Measurements from ENCODE around the gene CYB5R3.
"Not testable (repeated sequence)": the region's sequence is repeated elsewhere in the genome, so short reads cannot be mapped to it uniquely, and the experiment has no call there.

The CYB5R3 gene

GRCh38 chr22:42612336-42612735 lies 36.9 kb downstream of the CYB5R3 start:
- Histone ChIP-seq H3K4me1 (ENCODE audit: control insufficient read depth, insufficient read depth, low read length) (peaks cover 1% of the 10 kb centered on the region; the same call in 1 of the 2 replicates), H3K27ac (ENCODE audit: low read length) (no peak overlapping the region), H3K4me3 (ENCODE audit: low read length) (no peak overlapping the region), H3K36me3 (ENCODE audit: control insufficient read depth, insufficient read depth, low read length) (peaks cover 3% of the 10 kb centered on the region; the same call in 1 of the 2 replicates), H3K9me3 (ENCODE audit: control insufficient read depth, insufficient read depth, low read length) (no peaks in the 10 kb centered on the region), H3K27me3 (ENCODE audit: control insufficient read depth, insufficient read depth, low read length) (no peaks in the 10 kb centered on the region)
- no CpG with 5 or more reads among the region's 11 CpGs for WGBS (ENCODE audit: insufficient coverage, insufficient read length)
- DNase-seq (ENCODE audit: low read depth, low spot score), result no peak

- no peak for DNase-seq (ENCODE audit: low read depth, low spot score)
- no CpG with 5 or more reads among the region's 1 CpG for WGBS (ENCODE audit: insufficient coverage, insufficient read length)
- Histone ChIP-seq H3K27ac (ENCODE audit: low read length) (no peak overlapping the region), H3K4me3 (ENCODE audit: low read length) (no peak overlapping the region), H3K36me3 (ENCODE audit: control insufficient read depth, insufficient read depth, low read length) (peaks cover 3% of the 10 kb centered on the region; the same call in 1 of the 2 replicates), H3K4me1 (ENCODE audit: control insufficient read depth, insufficient read depth, low read length) (peaks cover 1% of the 10 kb centered on the region; the same call in 1 of the 2 replicates), H3K9me3 (ENCODE audit: control insufficient read depth, insufficient read depth, low read length) (no peaks in the 10 kb centered on the region), H3K27me3 (ENCODE audit: control insufficient read depth, insufficient read depth, low read length) (no peaks in the 10 kb centered on the region)
Observed at GRCh38 chr22:42611051-42611450, 38.1 kb downstream of the CYB5R3 start.

DNA sequence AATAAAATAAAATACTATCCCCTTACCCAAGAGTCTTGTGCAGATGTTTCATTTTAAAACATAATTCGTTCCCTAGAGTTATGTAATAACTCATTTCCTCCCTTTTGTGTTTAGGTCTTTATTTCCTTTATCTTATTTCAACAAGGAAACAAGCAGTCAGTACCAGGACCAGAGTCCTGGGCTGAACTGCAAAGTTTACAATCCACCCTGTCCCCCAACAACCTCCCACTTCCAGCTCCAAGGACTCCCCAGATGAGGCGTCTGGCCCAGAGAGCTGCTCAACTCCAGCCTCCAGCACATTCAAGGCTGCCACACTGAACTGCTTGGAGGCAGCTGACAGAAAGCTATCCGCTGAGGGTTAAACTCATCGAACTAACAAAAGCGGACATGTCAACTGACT lies 39.0 kb downstream of the CYB5R3 start:
- no peak overlapping the region for H3K4me3 ChIP-seq (ENCODE audit: low read length)
- no peaks in the 10 kb centered on the region for H3K9me3 ChIP-seq (ENCODE audit: control insufficient read depth, insufficient read depth, low read length)
- H3K36me3 ChIP-seq (ENCODE audit: control insufficient read depth, insufficient read depth, low read length), result peaks cover 3% of the 10 kb centered on the region; the same call in 1 of the 2 replicates
- no peak overlapping the region for H3K27ac ChIP-seq (ENCODE audit: low read length)
- WGBS (ENCODE audit: insufficient coverage, insufficient read length), result no CpG with 5 or more reads among the region's 5 CpGs
- peaks cover 1% of the 10 kb centered on the region; the same call in 1 of the 2 replicates for H3K4me1 ChIP-seq (ENCODE audit: control insufficient read depth, insufficient read depth, low read length)
- DNase-seq (ENCODE audit: low read depth, low spot score), result no peak
- no peaks in the 10 kb centered on the region for H3K27me3 ChIP-seq (ENCODE audit: control insufficient read depth, insufficient read depth, low read length)

DNA sequence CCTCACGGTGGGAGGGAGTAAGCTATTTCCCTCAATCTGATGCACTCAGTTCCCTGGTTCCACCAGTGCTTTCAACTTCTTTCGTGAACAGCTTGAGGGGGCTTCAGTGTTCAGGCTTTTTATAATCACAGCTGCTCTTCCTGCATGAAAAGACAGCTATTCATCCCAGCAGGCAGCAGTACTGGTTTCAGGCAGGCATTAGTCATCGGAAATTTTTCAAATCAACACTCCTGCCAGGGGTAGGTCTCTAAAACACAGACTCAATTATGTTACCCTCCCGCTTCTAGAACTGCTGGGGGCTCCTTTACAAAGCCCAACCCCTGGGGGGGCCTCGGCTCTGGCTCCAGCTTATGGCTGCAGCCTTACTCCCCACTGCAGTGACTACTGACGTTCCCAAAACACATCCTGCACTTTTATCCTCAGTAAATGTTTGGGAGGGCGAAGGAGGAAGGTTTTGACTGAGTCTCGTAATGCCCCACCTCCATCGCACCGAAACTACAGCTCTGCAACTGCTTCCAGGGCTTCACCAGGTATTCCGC lies 40.3 kb downstream of the CYB5R3 start:
- Histone ChIP-seq H3K4me3 (ENCODE audit: low read length) (no peak overlapping the region), H3K27ac (ENCODE audit: low read length) (no peak overlapping the region), H3K27me3 (ENCODE audit: control insufficient read depth, insufficient read depth, low read length) (no peaks in the 10 kb centered on the region), H3K36me3 (ENCODE audit: control insufficient read depth, insufficient read depth, low read length) (peaks cover 5% of the 10 kb centered on the region; the same call in 1 of the 2 replicates), H3K4me1 (ENCODE audit: control insufficient read depth, insufficient read depth, low read length) (peaks cover 1% of the 10 kb centered on the region; the same call in 1 of the 2 replicates), H3K9me3 (ENCODE audit: control insufficient read depth, insufficient read depth, low read length) (no peaks in the 10 kb centered on the region)
- DNase-seq (ENCODE audit: low read depth, low spot score), result no peak
- no CpG with 5 or more reads among the region's 11 CpGs for WGBS (ENCODE audit: insufficient coverage, insufficient read length)

GRCh38 chr22:42608136-42608822 lies 40.9 kb downstream of the CYB5R3 start:
- Histone ChIP-seq H3K4me3 (ENCODE audit: low read length) (no peak overlapping the region), H3K36me3 (ENCODE audit: control insufficient read depth, insufficient read depth, low read length) (peaks cover 5% of the 10 kb centered on the region; the same call in 1 of the 2 replicates)

GRCh38 chr22:42607641-42608040 lies 41.6 kb downstream of the CYB5R3 start:
- not testable (repeated sequence) for H3K4me1 ChIP-seq (ENCODE audit: control insufficient read depth, insufficient read depth, low read length); H3K27me3 ChIP-seq (ENCODE audit: control insufficient read depth, insufficient read depth, low read length); H3K9me3 ChIP-seq (ENCODE audit: control insufficient read depth, insufficient read depth, low read length); H3K27ac ChIP-seq (ENCODE audit: low read length); DNase-seq (ENCODE audit: low read depth, low spot score); H3K36me3 ChIP-seq (ENCODE audit: control insufficient read depth, insufficient read depth, low read length); H3K4me3 ChIP-seq (ENCODE audit: low read length)
- WGBS (ENCODE audit: insufficient coverage, insufficient read length), result no CpG with 5 or more reads among the region's 31 CpGs

More at GRCh38 chr22:42608136-42608822, 40.9 kb downstream of the CYB5R3 start:
- WGBS (ENCODE audit: insufficient coverage, insufficient read length), result no CpG with 5 or more reads among the region's 11 CpGs
- Histone ChIP-seq H3K27me3 (ENCODE audit: control insufficient read depth, insufficient read depth, low read length) (no peaks in the 10 kb centered on the region), H3K27ac (ENCODE audit: low read length) (no peak overlapping the region), H3K4me1 (ENCODE audit: control insufficient read depth, insufficient read depth, low read length) (peaks cover 1% of the 10 kb centered on the region; the same call in 1 of the 2 replicates), H3K9me3 (ENCODE audit: control insufficient read depth, insufficient read depth, low read length) (no peaks in the 10 kb centered on the region)
- no peak for DNase-seq (ENCODE audit: low read depth, low spot score)

- Histone ChIP-seq H3K36me3 (ENCODE audit: control insufficient read depth, insufficient read depth, low read length) (peaks cover 13% of the 10 kb centered on the region; the same call in 1 of the 2 replicates), H3K27me3 (ENCODE audit: control insufficient read depth, insufficient read depth, low read length) (no peaks in the 10 kb centered on the region), H3K4me3 (ENCODE audit: low read length) (no peak overlapping the region), H3K4me1 (ENCODE audit: control insufficient read depth, insufficient read depth, low read length) (no peaks in the 10 kb centered on the region), H3K27ac (ENCODE audit: low read length) (no peak overlapping the region), H3K9me3 (ENCODE audit: control insufficient read depth, insufficient read depth, low read length) (no peaks in the 10 kb centered on the region)
- WGBS (ENCODE audit: insufficient coverage, insufficient read length), result no CpG with 5 or more reads among the region's 3 CpGs
- DNase-seq (ENCODE audit: low read depth, low spot score), result no peak
Observed at GRCh38 chr22:42604403-42604802, 44.8 kb downstream of the CYB5R3 start.

DNA sequence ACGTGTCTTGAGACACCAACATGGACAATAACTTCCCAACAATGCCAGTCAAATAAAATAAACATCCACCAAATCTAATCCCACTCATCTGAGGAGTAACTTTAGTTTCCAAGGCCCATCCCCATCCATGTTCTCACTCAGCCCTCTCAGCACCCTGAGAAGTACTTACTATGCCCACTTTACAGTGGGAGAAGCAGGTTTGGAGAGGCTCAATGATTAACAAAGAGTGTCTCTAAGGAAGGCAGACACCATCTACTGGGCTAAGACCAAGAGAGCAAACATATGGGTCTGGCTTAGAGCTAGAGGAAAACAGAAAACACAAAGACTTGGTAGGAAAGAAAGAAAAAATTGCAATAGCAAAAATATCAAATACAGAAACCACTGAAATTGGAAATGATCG lies 45.8 kb downstream of the CYB5R3 start:
- Histone ChIP-seq H3K4me3 (ENCODE audit: low read length) (no peak overlapping the region), H3K36me3 (ENCODE audit: control insufficient read depth, insufficient read depth, low read length) (peaks cover 21% of the 10 kb centered on the region), H3K27ac (ENCODE audit: low read length) (no peak overlapping the region), H3K4me1 (ENCODE audit: control insufficient read depth, insufficient read depth, low read length) (no peaks in the 10 kb centered on the region), H3K27me3 (ENCODE audit: control insufficient read depth, insufficient read depth, low read length) (no peaks in the 10 kb centered on the region), H3K9me3 (ENCODE audit: control insufficient read depth, insufficient read depth, low read length) (no peaks in the 10 kb centered on the region)
- WGBS (ENCODE audit: insufficient coverage, insufficient read length), result no CpG with 5 or more reads among the region's 2 CpGs
- no peak for DNase-seq (ENCODE audit: low read depth, low spot score)

- peaks cover 21% of the 10 kb centered on the region for H3K36me3 ChIP-seq (ENCODE audit: control insufficient read depth, insufficient read depth, low read length)
- no peak overlapping the region for H3K27ac ChIP-seq (ENCODE audit: low read length)
- no peaks in the 10 kb centered on the region for H3K4me1 ChIP-seq (ENCODE audit: control insufficient read depth, insufficient read depth, low read length)
- no peak overlapping the region for H3K4me3 ChIP-seq (ENCODE audit: low read length)
- no peaks in the 10 kb centered on the region for H3K27me3 ChIP-seq (ENCODE audit: control insufficient read depth, insufficient read depth, low read length)
- no peak for DNase-seq (ENCODE audit: low read depth, low spot score)
- no CpG with 5 or more reads among the region's 2 CpGs for WGBS (ENCODE audit: insufficient coverage, insufficient read length)
- H3K9me3 ChIP-seq (ENCODE audit: control insufficient read depth, insufficient read depth, low read length), result no peaks in the 10 kb centered on the region
Observed at GRCh38 chr22:42602470-42602869, 46.7 kb downstream of the CYB5R3 start.

GRCh38 chr22:42601879-42602465 lies 47.2 kb downstream of the CYB5R3 start:
- H3K27ac ChIP-seq (ENCODE audit: low read length), result no peak overlapping the region
- H3K27me3 ChIP-seq (ENCODE audit: control insufficient read depth, insufficient read depth, low read length), result no peaks in the 10 kb centered on the region
- H3K36me3 ChIP-seq (ENCODE audit: control insufficient read depth, insufficient read depth, low read length), result peaks cover 25% of the 10 kb centered on the region
- no peaks in the 10 kb centered on the region for H3K9me3 ChIP-seq (ENCODE audit: control insufficient read depth, insufficient read depth, low read length)
- WGBS (ENCODE audit: insufficient coverage, insufficient read length), result no CpG with 5 or more reads among the region's 6 CpGs
- DNase-seq (ENCODE audit: low read depth, low spot score), result no peak
- H3K4me3 ChIP-seq (ENCODE audit: low read length), result no peak overlapping the region
- H3K4me1 ChIP-seq (ENCODE audit: control insufficient read depth, insufficient read depth, low read length), result no peaks in the 10 kb centered on the region

Measured in iPS DF 6.9 (cell line).